Activated CD4-positive, alpha-beta T cell treated with anti-CD3 and anti-CD28 coated beads for 24 hours (primary cell): Measurements from ENCODE around the gene GPATCH8.

Experiments used
- DNase-seq, 2 donors: peaks; one replicate each; pipeline ENCODE4 v3.0.0-alpha.2; 2020; ENCODE audit warnings: low read depth in 2 of 2

GPATCH8 gene

GRCh38 chr17:44451016-44451627, 52.1 kb downstream of the GPATCH8 start:
- DNase-seq: no peak

DNA sequence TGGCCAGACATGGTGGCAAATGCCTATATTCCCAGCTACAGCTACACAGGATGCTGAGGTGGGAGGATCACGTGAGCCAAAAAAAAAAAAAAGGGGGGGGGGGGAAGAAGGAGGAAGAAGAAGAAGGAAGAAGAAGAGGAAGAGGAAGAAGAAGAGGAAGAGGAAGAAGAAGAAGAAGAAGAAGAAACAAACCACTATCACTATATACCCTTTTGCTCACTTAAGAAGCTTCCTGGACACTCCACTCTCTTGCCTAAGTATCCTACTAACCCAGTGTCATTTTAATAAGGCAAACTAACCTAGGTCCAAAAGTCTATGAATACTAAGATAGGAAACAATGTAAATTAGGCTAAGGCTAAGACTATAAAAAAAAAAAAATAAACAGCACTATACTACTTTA, 54.8 kb downstream of the GPATCH8 start:
- DNase-seq: no peak

- no peak for DNase-seq
Measured at GRCh38 chr17:44444735-44445105, 58.5 kb downstream of the GPATCH8 start.

GRCh38 chr17:44442806-44443205, 60.4 kb downstream of the GPATCH8 start:
- DNase-seq: no peak

DNA sequence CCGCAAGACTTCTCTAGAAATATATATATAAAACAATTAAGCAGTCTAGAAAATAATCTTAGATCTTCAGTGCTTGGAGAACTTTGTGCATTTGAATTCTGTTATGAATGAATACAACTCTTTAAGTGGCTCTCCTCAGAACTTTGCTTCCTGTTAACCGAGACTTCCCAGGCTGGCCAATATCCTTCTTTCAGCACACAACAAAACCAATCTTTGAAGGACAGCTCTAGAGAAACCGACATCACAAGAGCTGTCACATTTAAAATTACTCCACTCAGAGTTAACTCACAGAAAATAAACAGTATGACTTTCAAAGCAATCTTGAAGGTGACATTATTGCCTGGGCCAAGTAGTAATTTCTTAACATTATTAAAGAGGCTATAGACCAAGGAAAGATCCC, 64.0 kb downstream of the GPATCH8 start:
- no peak for DNase-seq

DNA sequence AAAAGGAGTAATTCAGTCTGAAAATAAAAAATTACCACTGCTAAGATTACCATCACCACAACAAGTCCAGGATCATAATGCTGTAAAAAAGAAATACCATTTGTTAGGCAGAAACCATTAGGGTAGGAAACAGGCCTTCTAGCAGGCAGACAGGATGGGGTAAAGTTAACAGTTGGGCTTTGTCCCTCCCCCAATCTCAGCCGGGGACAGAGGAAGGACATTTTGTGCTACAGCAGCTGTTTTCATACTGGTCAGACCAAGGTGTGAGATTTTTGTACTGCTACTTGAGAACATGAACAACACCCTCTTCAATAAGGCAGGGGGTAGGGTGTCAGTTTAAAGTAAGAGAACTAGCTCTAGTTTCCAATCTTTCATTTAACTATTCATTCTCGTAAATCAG, 64.6 kb downstream of the GPATCH8 start:
- DNase-seq: no peak

- DNase-seq: no peak
Measured at GRCh38 chr17:44436336-44436735, 66.9 kb downstream of the GPATCH8 start.

GRCh38 chr17:44432254-44433157, 70.7 kb downstream of the GPATCH8 start:
- DNase-seq: no peak

DNA sequence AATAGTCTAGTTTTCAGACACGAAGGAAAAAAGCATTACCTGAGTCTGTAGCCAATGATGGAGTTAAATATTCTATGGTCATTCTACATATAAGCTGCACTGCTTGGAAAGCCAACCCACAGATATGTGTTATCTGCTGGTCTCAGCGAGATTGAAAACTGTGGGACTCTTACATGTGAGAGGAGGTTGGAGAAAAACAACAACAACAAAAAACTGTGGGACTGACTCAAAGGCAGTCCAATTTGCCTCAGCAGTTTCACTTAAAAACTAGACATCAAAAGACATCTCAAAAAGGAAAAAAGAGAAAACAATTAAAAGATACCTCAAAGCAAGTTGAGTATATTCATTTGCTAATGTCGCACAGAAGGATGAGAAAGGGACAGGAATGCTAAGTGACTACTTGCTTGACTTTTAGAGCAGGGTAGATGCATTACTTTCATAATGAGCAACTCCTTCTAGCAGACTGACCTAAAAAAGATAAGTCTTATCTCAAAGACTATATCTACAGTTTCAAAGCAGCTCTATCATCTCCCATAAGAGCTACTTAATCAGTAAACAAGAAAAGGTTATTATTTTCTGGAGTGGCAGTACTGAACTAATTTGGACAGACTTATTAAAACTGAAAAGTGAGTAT, 78.3 kb downstream of the GPATCH8 start:
- no peak for DNase-seq

GRCh38 chr17:44417553-44417952, 85.7 kb downstream of the GPATCH8 start:
- no peak for DNase-seq

- no peak for DNase-seq
Measured at GRCh38 chr17:44416558-44417289, 86.5 kb downstream of the GPATCH8 start.

GRCh38 chr17:44414394-44415155, 88.6 kb downstream of the GPATCH8 start:
- DNase-seq: no peak

- DNase-seq: no peak
Measured at GRCh38 chr17:44409309-44410028, 93.7 kb downstream of the GPATCH8 start.

DNA sequence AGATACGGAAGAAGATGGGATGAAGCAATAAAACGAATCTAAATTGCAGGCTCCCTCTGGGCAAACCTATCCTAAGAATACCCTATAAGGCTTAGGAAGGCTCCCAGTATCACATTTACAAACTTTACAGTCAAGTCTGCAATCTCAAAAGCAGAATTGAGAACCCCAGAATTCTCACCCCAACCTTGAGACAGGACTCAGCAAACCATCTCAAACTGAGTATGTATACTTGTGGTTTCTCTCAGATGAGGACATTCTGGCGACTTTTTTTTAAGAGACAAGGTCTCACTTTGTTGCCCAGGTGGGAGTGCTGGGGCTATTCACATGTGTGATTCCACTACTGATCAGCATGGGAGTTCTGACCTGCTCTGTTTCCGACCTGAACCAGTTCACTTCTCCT, 94.4 kb downstream of the GPATCH8 start:
- no peak for DNase-seq

- no peak for DNase-seq
Measured at GRCh38 chr17:44402564-44403172, 100.5 kb downstream of the GPATCH8 start.

GRCh38 chr17:44400226-44400847, 102.9 kb downstream of the GPATCH8 start:
- DNase-seq: no peak

DNA sequence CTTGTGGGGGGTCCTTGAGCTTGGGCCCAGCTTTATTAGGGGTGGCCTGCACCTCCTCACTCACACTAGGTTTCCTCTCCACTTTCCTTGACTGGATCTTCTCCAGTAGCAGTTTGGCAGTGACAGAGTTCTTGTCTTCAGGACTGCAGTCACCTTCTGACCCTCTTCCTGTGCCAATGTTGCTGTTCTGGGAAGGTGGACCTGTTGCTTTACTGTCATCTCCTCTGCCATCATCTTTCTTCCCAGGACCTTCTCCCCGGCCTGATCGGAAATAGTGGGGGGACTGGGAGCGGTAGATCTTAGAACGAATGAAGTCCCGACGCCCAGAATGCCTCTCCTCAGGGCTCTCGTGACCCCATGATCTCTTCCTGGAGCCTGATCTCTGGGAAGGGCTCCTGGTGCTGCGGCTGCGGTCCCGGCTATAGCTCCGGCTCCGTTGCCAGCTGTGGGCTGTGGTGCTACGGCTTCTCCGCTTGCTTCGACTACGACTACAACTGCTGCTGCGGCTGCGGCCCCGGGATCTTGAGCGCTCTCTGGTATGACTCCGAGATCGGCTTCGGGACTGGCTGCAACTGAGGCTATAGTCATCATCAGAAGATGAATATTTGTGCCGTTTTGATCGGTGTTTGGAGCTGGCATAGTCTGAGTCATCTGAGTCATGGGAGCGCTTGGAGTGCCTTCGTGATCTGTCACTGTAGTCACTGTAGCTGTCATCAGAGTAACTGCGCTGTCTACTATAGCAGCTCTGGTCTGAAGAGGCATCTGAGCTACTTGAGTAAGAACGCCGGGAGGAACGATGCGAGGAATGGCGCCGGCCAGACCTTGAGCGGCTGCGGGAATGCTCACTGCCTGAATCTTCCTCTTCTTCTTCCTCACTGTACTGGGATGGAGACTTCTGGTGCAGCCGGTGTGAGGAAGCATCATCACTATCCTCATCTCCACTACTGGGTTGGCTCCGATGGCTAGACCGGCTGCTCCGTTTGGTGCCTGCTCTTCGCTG, 104.2 kb downstream of the GPATCH8 start:
- DNase-seq: no peak
